Parietal lobe (tissue), 1 donor: ENCODE data around the gene TMC4. TPM values are rescaled to one million over a fixed set of nuclear protein-coding genes. Genes with fewer than 3 reads are reported as not detected.

ENCODE experiments used
- total RNA-seq: library from RNA; depleted of rRNA; stranded (reverse); fragments of >200 nt; gene quantifications from one replicate; pipeline ENCODE4 v1.2.3, GENCODE V29; 2014

TMC4 gene
- 1.3 TPM for total RNA-seq

DNA sequence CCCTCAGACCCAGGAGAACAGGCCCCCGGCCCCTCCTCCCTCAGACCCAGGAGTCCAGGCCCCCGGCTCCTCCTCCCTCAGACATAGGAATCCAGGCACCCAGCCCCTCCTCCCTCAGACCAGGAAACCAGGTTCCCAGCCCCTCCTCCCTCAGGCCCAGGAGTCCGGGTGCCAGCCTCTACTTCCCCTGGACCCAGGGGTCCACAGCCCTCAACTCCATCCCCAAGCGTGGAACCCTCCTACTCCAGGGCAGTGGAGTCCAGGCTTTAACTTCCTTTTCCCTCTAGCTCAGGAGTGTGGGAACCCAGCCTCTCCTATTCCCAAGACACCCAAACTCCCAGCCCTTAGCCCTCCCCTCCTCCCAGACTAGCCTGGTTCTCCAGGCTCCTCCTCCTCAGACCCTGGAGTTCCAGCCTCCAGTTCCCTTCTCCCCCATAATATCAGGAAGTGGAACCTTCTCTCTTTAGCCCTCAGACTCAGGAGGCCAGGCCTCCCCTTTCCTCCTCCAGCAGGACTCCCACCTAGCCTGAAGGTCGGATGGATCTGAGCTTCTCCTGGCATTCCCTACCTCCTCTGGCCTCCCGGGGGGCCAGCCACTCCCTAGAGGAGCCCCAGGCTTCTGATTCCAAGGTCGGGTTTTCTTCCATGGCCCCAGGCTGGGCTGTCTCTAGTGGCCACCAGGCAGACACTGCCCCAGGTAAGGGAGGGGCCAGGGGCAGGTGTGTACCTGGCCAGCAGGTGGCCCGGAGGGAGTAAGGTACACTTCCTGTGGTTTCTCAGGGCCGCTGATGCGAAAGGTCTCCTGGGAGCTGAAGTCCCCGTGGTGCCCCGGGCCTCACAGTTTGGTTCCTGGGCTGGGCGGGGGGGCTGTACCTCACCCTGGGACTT, at the start of gene TMC4:
TMC4 (minus strand) TSS at position 690 of the 888 bp plus-strand sequence; CDS start at position 647, 43 bp downstream.

DNA sequence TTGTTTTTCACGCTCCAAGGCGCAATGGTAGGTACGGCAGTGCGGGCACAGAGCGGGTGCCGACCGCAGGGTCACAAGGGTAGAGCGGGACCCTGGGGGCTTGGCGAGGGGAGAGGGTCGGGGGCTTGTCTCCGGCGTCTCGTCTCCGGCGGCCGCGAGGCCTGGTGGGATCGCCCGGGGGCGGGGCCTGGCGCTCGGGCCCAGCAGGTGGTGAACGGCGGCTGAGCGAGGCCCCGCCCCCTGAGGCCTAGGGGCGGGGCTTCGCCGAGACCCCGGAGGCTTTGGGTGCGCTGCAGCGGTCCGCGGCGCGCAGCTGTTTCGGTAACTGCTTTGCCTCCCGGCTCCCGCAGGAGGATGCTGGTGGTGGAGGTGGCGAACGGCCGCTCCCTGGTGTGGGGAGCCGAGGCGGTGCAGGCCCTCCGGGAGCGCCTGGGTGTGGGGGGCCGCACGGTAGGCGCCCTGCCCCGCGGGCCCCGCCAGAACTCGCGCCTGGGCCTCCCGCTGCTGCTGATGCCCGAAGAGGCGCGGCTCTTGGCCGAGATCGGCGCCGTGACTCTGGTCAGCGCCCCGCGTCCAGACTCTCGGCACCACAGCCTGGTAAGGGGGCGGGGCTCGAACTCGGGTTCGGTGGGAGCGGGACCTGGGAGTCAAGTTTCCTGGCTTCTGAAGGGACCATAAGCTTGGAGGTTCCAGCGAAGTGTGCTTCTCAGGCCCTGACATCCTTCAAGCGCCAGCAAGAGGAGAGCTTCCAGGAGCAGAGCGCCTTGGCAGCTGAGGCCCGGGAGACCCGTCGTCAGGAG, 18.3 kb upstream of the TMC4 start, which contains the start of gene TSEN34:
TSEN34 (plus strand) TSS at position 298 of the 800 bp plus-strand sequence; CDS start at position 355, 57 bp downstream.

DNA sequence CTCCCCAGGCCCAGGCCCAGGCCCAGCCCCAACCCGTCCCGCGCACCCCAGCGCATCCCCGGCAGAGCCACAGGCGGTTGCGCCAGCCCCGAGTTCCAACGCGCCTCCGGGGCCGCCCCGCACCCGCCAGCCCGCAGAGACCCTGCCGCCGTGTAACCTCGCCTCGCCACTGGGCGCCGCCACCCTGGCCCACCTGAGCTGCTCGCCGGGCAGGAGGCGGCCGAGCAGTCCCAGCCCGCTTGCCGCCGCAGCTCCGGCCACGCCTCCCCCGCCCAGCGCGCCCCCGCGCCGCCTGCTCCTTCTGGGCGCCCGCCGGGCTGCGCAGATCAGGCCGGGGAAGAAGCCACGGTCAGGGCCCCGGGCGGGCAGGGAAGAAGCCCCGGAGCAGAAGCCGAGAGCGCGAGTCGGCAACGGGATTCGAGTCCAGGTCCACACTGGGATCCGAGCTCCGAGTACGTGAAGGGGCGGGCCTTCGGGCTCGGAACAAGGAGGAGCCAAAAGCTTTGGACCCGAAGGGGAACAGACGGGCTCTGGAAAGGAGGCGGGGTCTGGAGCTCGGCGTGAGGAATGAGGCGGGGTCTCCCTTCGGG, 16.3 kb upstream of the TMC4 start, which contains the start of gene MBOAT7:
MBOAT7 (minus strand) TSS at position 436 of the 590 bp plus-strand sequence. CDS start 1,072 bp downstream, outside the sequence.

DNA sequence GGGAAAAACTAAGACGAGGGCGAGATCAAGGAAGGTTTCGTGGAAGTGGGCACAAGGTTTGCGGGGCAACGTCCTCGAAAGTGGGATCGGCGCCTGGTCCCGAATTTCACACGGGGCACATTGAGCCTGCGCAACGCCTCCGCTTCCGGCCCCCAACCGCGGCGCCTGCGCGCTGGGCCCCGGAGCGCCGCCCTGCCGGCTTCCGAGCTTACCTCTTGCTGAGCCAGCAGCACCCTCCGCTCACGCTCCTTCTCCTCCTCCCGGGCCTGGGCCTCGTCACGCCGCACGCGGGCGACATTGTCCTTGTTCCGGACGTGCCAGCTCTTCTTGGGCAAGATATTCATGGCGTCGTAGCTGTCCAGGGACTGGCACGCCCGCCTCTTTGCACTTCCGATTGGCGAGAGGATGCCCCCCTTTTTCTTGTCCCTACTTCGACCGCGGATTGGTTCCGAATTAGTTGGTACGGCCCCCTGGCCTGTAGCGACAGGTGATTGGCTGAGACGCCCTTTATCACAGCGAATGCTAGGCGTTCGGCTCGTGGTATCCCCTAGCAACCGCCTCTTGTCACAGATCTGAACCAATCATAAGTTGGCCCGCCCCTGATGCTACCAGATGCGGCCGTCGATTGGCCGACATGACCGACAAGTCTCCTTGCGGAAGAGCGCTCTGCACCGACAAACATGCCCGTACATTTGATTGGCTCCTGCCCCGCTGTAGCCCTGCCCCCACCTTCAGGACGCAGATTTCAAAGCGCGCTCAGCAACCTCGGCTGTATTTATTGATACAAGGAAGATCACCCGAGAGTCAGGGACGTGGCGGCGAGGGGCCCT, 13.4 kb downstream of the TMC4 start, which contains the start of gene LENG1:
LENG1 (minus strand) TSS at position 370 of the 830 bp plus-strand sequence; CDS start at position 344, 26 bp downstream.

DNA sequence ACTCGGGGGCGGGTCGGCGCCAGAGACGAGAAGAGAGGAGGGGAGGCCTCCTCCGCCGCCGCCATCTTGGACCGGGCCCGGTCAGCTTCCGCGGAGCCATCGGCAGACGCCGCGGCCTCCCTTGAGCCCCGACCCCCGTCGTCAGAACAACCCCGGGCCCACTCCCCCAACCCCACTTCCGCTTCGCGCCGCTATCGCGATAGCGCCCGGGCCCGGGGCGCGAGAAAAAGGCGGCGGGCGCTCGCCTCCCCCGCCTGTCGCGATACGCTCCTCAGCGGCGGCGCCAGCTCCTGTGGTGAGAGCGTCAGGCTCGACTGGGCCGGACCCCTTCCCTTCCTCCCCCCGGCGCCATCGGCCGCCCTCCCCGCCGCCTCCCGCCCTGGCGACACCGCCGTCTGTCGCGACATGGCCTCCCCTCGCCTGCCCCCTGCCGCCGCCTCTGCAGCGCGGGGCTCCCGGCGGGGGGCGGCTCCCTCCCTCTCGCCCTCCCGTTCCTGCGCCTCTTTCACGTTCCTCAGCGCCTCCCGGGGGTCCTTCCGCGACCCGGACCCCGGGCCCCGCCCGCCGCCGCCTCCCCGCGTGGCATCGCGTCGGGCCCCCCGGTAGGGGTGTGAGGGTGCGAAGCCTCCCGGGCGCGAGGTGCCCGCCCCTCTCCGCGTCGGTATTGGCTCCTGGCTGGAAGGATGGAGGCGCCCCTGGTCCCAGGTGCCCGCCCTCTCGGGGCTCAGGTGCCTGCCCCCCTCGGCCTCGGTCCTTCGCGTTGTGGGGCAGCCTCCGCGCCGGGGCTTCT, 35.1 kb downstream of the TMC4 start, which contains the start of gene CNOT3:
CNOT3 (plus strand) TSS at position 64 of the 790 bp plus-strand sequence. CDS start 5,217 bp downstream, outside the sequence.

GRCh38 chr19:54115109-54116063, 57.6 kb downstream of the TMC4 start, which contains the start of the genes PRPF31 and TFPT:
TSS of gene PRPF31 (plus strand) at chr19:54115754. CDS start at chr19:54118279, 2,525 bp downstream.
TSS of gene TFPT (minus strand) at chr19:54115657. CDS start at chr19:54115269, 388 bp downstream.

Other genes starting within 250 kb of the TMC4 start
- 8.5 TPM for gene CACNG8, start 210.2 kb downstream of the TMC4 start, total RNA-seq
- gene CACNG6, start 181.5 kb downstream of the TMC4 start, total RNA-seq: not detected
- not detected for gene VSTM1, start 109.3 kb downstream of the TMC4 start, total RNA-seq
- gene TARM1, start 91.8 kb downstream of the TMC4 start, total RNA-seq: not detected
- not detected for gene OSCAR, start 72.4 kb downstream of the TMC4 start, total RNA-seq
- gene NDUFA3, start 70.3 kb downstream of the TMC4 start, total RNA-seq: 8.1 TPM
- gene TFPT, start 57.5 kb downstream of the TMC4 start, total RNA-seq: 6.3 TPM
- 31.9 TPM for gene PRPF31, start 57.4 kb downstream of the TMC4 start, total RNA-seq
- 14.1 TPM for gene CNOT3, start 35.4 kb downstream of the TMC4 start, total RNA-seq
- 4.7 TPM for gene LENG1, start 13.4 kb downstream of the TMC4 start, total RNA-seq
- gene MBOAT7, start 16.4 kb upstream of the TMC4 start, total RNA-seq: 26.3 TPM
- gene TSEN34, start 18.1 kb upstream of the TMC4 start, total RNA-seq: 26.0 TPM
- 935 TPM for gene RPS9, start 27.7 kb upstream of the TMC4 start, total RNA-seq
- not detected for gene LILRB3, start 49.8 kb upstream of the TMC4 start, total RNA-seq
- gene LILRA6, start 69.6 kb upstream of the TMC4 start, total RNA-seq: not detected
- not detected for gene LILRB5, start 84.1 kb upstream of the TMC4 start, total RNA-seq
- gene LILRB2, start 108.0 kb upstream of the TMC4 start, total RNA-seq: not detected
- 0.63 TPM for gene LILRA5, start 140.0 kb upstream of the TMC4 start, total RNA-seq
- not detected for gene LILRA4, start 166.0 kb upstream of the TMC4 start, total RNA-seq
- gene LAIR1, start 191.8 kb upstream of the TMC4 start, total RNA-seq: 1.3 TPM
- gene TTYH1, start 242.3 kb upstream of the TMC4 start, total RNA-seq: 64.5 TPM